ENCODE results near the gene CUEDC2.

DNA sequence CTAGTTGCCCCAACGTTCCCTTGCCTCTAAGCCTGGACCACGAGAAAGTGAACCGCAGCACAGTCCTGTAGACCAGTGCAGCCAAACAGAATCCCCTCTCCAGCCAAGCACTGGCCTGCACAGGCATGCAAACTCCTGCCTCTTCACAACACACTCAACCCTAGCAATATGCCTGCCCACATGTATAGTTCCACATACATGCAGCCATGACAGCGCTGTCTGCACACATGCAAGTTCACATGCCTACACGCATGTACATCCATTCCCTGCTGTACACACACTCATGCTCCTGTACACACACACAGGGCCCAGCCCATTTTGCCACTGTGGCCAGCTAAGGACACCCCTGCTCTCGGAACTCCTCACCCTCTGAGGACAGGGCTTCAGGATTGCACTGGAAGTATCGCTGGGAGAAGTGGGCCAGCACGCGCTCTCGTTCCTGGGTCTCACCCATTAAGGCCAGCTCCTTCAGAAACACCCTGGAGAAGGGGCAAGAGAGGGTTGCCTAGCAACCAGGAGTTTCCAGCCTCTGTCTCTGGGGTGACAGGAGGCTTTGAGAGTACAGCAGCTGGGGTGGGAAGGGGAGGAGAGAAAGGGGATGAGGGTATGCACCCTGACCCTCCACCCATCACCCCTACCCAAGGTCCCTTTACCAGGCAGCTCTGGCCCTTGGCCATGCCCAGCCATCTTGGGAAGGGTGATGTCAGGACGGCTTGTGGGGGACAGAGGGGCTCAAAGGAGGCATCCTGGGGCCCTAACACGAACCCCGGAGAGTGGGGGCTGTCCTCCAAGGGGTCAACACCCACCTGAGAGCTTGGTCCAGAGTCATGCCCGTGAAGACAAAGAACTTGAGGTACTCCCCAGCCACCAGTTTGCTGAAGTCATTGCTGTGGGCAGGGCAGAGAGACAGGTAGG, 20.8 kb downstream of the CUEDC2 start:
- TF ChIP-seq, protein P1, sequence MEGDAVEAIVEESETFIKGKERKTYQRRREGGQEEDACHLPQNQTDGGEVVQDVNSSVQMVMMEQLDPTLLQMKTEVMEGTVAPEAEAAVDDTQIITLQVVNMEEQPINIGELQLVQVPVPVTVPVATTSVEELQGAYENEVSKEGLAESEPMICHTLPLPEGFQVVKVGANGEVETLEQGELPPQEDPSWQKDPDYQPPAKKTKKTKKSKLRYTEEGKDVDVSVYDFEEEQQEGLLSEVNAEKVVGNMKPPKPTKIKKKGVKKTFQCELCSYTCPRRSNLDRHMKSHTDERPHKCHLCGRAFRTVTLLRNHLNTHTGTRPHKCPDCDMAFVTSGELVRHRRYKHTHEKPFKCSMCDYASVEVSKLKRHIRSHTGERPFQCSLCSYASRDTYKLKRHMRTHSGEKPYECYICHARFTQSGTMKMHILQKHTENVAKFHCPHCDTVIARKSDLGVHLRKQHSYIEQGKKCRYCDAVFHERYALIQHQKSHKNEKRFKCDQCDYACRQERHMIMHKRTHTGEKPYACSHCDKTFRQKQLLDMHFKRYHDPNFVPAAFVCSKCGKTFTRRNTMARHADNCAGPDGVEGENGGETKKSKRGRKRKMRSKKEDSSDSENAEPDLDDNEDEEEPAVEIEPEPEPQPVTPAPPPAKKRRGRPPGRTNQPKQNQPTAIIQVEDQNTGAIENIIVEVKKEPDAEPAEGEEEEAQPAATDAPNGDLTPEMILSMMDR (IDR thresholded peaks at IDR 0.05; ENCODE audit: low read depth, low read length, missing input control): no peak
- TF ChIP-seq, protein P2, sequence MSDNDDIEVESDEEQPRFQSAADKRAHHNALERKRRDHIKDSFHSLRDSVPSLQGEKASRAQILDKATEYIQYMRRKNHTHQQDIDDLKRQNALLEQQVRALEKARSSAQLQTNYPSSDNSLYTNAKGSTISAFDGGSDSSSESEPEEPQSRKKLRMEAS (IDR thresholded peaks at IDR 0.05): no peak
- TF ChIP-seq RAD21 (IDR thresholded peaks at IDR 0.05) (no peak), RXRA (IDR thresholded peaks at IDR 0.05) (no peak), EGR1 (IDR thresholded peaks at IDR 0.05; ENCODE audit: low read depth in 2 of 2) (no peak), TAF1 (conservative IDR thresholded peaks at IDR 0.05) (no peak), JUND (IDR thresholded peaks at IDR 0.05) (no peak), GABPA (IDR thresholded peaks at IDR 0.05 in 1 of 2, conservative IDR thresholded peaks at IDR 0.05 in 1 of 2) (no peak), SP1 (IDR thresholded peaks at IDR 0.05) (no peak)
- TF ChIP-seq, protein P3, sequence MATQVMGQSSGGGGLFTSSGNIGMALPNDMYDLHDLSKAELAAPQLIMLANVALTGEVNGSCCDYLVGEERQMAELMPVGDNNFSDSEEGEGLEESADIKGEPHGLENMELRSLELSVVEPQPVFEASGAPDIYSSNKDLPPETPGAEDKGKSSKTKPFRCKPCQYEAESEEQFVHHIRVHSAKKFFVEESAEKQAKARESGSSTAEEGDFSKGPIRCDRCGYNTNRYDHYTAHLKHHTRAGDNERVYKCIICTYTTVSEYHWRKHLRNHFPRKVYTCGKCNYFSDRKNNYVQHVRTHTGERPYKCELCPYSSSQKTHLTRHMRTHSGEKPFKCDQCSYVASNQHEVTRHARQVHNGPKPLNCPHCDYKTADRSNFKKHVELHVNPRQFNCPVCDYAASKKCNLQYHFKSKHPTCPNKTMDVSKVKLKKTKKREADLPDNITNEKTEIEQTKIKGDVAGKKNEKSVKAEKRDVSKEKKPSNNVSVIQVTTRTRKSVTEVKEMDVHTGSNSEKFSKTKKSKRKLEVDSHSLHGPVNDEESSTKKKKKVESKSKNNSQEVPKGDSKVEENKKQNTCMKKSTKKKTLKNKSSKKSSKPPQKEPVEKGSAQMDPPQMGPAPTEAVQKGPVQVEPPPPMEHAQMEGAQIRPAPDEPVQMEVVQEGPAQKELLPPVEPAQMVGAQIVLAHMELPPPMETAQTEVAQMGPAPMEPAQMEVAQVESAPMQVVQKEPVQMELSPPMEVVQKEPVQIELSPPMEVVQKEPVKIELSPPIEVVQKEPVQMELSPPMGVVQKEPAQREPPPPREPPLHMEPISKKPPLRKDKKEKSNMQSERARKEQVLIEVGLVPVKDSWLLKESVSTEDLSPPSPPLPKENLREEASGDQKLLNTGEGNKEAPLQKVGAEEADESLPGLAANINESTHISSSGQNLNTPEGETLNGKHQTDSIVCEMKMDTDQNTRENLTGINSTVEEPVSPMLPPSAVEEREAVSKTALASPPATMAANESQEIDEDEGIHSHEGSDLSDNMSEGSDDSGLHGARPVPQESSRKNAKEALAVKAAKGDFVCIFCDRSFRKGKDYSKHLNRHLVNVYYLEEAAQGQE (IDR thresholded peaks at IDR 0.05): no peak
- TF ChIP-seq, protein P4, sequence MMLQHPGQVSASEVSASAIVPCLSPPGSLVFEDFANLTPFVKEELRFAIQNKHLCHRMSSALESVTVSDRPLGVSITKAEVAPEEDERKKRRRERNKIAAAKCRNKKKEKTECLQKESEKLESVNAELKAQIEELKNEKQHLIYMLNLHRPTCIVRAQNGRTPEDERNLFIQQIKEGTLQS (IDR thresholded peaks at IDR 0.05): no peak
- TF ChIP-seq, protein P5, sequence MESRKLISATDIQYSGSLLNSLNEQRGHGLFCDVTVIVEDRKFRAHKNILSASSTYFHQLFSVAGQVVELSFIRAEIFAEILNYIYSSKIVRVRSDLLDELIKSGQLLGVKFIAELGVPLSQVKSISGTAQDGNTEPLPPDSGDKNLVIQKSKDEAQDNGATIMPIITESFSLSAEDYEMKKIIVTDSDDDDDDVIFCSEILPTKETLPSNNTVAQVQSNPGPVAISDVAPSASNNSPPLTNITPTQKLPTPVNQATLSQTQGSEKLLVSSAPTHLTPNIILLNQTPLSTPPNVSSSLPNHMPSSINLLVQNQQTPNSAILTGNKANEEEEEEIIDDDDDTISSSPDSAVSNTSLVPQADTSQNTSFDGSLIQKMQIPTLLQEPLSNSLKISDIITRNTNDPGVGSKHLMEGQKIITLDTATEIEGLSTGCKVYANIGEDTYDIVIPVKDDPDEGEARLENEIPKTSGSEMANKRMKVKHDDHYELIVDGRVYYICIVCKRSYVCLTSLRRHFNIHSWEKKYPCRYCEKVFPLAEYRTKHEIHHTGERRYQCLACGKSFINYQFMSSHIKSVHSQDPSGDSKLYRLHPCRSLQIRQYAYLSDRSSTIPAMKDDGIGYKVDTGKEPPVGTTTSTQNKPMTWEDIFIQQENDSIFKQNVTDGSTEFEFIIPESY (IDR thresholded peaks at IDR 0.05): no peak

Measured in liver (tissue), 3 donors.